ENCODE results near the gene MYH16. TPM values are rescaled to one million over a fixed set of nuclear protein-coding genes. Genes with fewer than 3 reads are reported as not detected.
"Not testable (repeated sequence)": the region's sequence is repeated elsewhere in the genome, so short reads cannot be mapped to it uniquely, and the experiment has no call there.

The MYH16 gene
- total RNA-seq, 3 donors from 2014 or later, result not detected

GRCh38 chr7:99325592-99326407, 53.2 kb downstream of the MYH16 start, which contains the start of gene ARPC1A:
ARPC1A (plus strand) TSS chr7:99325898; CDS start chr7:99333354, 7,456 bp downstream.
- Histone ChIP-seq H3K9me3 (no peaks in the 10 kb centered on the region), H3K4me3 (peak within 1 kb of the TSS; percentile 82 to 100 (median 99)), H3K4me1 (peaks cover 0 to 8% of the 10 kb centered on the region in 2 donors), H3K27me3 (no peaks in the 10 kb centered on the region), H3K27ac (peak within 1 kb of the TSS; percentile 81 to 86), H3K36me3 (no peaks in the 10 kb centered on the region)
- intact Hi-C loops (cut with DNase I; ENCODE audit: low total_unique reads), result no loop called here
- DNase-seq (ENCODE audit: low spot score in 2 of 2), result peak; percentile 85 to 92
- TF ChIP-seq POLR2AphosphoS5 (IDR thresholded peaks at IDR 0.05) (peak; percentile 76 to 89 (median 86)), POLR2A (IDR thresholded peaks at IDR 0.05) (peak; percentile 69), CTCF (IDR thresholded peaks at IDR 0.05) (peak in 2 of 3 donors; percentile 15 to 30)

GRCh38 chr7:99326408-99326782, 53.8 kb downstream of the MYH16 start:
- peaks cover 0 to 8% of the 10 kb centered on the region in 2 donors for H3K4me1 ChIP-seq
- no peaks in the 10 kb centered on the region for H3K36me3 ChIP-seq
- DNase-seq (ENCODE audit: low spot score in 2 of 2), result no peak
- no peaks in the 10 kb centered on the region for H3K27me3 ChIP-seq
- intact Hi-C loops (cut with DNase I; ENCODE audit: low total_unique reads), result no loop called here
- no peak for TF ChIP-seq POLR2A (IDR thresholded peaks at IDR 0.05)
- peak overlapping the region; percentile 82 to 100 (median 99) for H3K4me3 ChIP-seq
- peak overlapping the region; percentile 81 to 86 for H3K27ac ChIP-seq
- H3K9me3 ChIP-seq, result no peaks in the 10 kb centered on the region

GRCh38 chr7:99330314-99330961, 57.8 kb downstream of the MYH16 start:
- H3K27ac ChIP-seq; DNase-seq (ENCODE audit: low spot score in 2 of 2); H3K36me3 ChIP-seq; H3K4me1 ChIP-seq; H3K4me3 ChIP-seq; intact Hi-C loops (cut with DNase I; ENCODE audit: low total_unique reads); H3K27me3 ChIP-seq; H3K9me3 ChIP-seq: not testable (repeated sequence)

- Histone ChIP-seq H3K4me3 (no peak overlapping the region), H3K36me3 (no peaks in the 10 kb centered on the region), H3K9me3 (no peaks in the 10 kb centered on the region), H3K4me1 (peaks cover 0 to 8% of the 10 kb centered on the region in 2 donors), H3K27me3 (no peaks in the 10 kb centered on the region), H3K27ac (no peak overlapping the region)
- DNase-seq (ENCODE audit: low spot score in 2 of 2), result no peak
- intact Hi-C loops (cut with DNase I; ENCODE audit: low total_unique reads), result no loop called here
- TF ChIP-seq POLR2A (IDR thresholded peaks at IDR 0.05) (no peak), CTCF (IDR thresholded peaks at IDR 0.05) (no peak), POLR2AphosphoS5 (IDR thresholded peaks at IDR 0.05) (no peak)
These were observed 58.4 kb downstream of the MYH16 start for GRCh38 chr7:99331002-99331401.

GRCh38 chr7:99339595-99339994, 67.0 kb downstream of the MYH16 start:
- H3K36me3 ChIP-seq, result peaks cover 8% of the 10 kb centered on the region
- intact Hi-C loops (cut with DNase I; ENCODE audit: low total_unique reads), result no loop called here
- H3K4me3 ChIP-seq, result no peak overlapping the region
- TF ChIP-seq CTCF (IDR thresholded peaks at IDR 0.05), result no peak
- TF ChIP-seq POLR2A (IDR thresholded peaks at IDR 0.05), result no peak
- TF ChIP-seq POLR2AphosphoS5 (IDR thresholded peaks at IDR 0.05), result no peak
- H3K4me1 ChIP-seq, result no peaks in the 10 kb centered on the region
- no peaks in the 10 kb centered on the region for H3K27me3 ChIP-seq
- H3K27ac ChIP-seq, result no peak overlapping the region
- H3K9me3 ChIP-seq, result no peaks in the 10 kb centered on the region
- no peak for DNase-seq (ENCODE audit: low spot score in 2 of 2)

GRCh38 chr7:99340659-99341058, 68.0 kb downstream of the MYH16 start:
- TF ChIP-seq POLR2AphosphoS5 (IDR thresholded peaks at IDR 0.05), result no peak
- TF ChIP-seq POLR2A (IDR thresholded peaks at IDR 0.05), result no peak
- TF ChIP-seq CTCF (IDR thresholded peaks at IDR 0.05), result no peak
- Histone ChIP-seq H3K9me3 (no peaks in the 10 kb centered on the region), H3K36me3 (peaks cover 8% of the 10 kb centered on the region), H3K4me1 (no peaks in the 10 kb centered on the region), H3K4me3 (no peak overlapping the region), H3K27ac (peak overlapping the region in 1 of 2 donors; percentile 15), H3K27me3 (no peaks in the 10 kb centered on the region)
- intact Hi-C loops (cut with DNase I; ENCODE audit: low total_unique reads), result no loop called here
- no peak for DNase-seq (ENCODE audit: low spot score in 2 of 2)
